HepG2 (cell line): ENCODE data around the gene CAMKK1. TPM values are rescaled to one million over a fixed set of nuclear protein-coding genes. Genes with fewer than 3 reads are reported as not detected.

Source experiments
- ATAC-seq: fragments of 200-7000 bp; cut with Tn5 transposase; 3 replicates; pipeline ENCODE4 v1.9.1; 2020; ENCODE audit warnings: mild to moderate bottlenecking, moderate library complexity
- BruUV-seq: library from RNA; stranded (reverse); fragments of 400-500 nt; replicated peaks from 2 replicates; lab custom pipeline; 2021; lab: Mats Ljungman, UMichigan
- CTCF ChIA-PET: fragments of 300-600 bp; formaldehyde crosslinking; extraction: SDS; loops from one replicate; lab custom pipeline; 2021; ENCODE audit warnings: low total read pairs, inconsistent platforms, low intra/inter-chr PET ratio; lab: Yijun Ruan, JAX
- POLR2A ChIA-PET: fragments of 350-600 bp; sonication (Branson Sonifier 250); formaldehyde crosslinking; loops from one replicate; lab custom pipeline; 2020; ENCODE audit warnings: antibody characterized with exemption, inconsistent platforms; lab: Yijun Ruan, JAX
- DNase-seq: peaks from one replicate; pipeline ENCODE4 v3.0.0-alpha.2; 2015; ENCODE audit warnings: low spot score
- FAIRE-seq: peaks from 3 replicates; lab custom pipeline; 2011; peaks lifted over from hg19 to GRCh38; lab: Jason Lieb, UNC
- H2AFZ ChIP-seq: one replicate; pipeline ENCODE4 v1.6.1; 2011; ENCODE audit warnings: low read length, inconsistent platforms
- H3K27ac ChIP-seq: fragments of 300-600 bp; 3 replicates; pipeline ENCODE4 v1.8.0; 2011; ENCODE audit warnings: mixed run types, mild to moderate bottlenecking, mixed read lengths, low read length, inconsistent platforms; ENCODE audit not compliant: insufficient read depth; ENCODE audit errors: extremely low read length
- H3K27me3 ChIP-seq, 2 experiments: fragments of 200-600 bp in 1 of 2; 2 replicates in 1 of 2; 3 replicates in 1 of 2; pipeline versions ENCODE4 v1.6.0 to v1.8.0; 2011; ENCODE audit warnings: low read length in 2 of 2, mild to moderate bottlenecking in 2 of 2, moderate library complexity in 2 of 2, inconsistent platforms in 1 of 2; ENCODE audit not compliant: insufficient read depth in 2 of 2, control insufficient read depth in 1 of 2
- H3K36me3 ChIP-seq, 2 experiments: fragments of 200-600 bp in 1 of 2; replicated peaks in 1 of 2; 2 replicates in 1 of 2; 3 replicates in 1 of 2; pipeline versions ENCODE4 v1.5.1 to v1.8.0; 2011; ENCODE audit warnings: low read length in 2 of 2, inconsistent platforms in 1 of 2; ENCODE audit not compliant: insufficient read depth in 2 of 2, control insufficient read depth in 1 of 2
- H3K4me1 ChIP-seq: 2 replicates; pipeline ENCODE4 v1.5.1; 2012; ENCODE audit warnings: low read length, inconsistent platforms; ENCODE audit not compliant: insufficient read depth
- H3K4me2 ChIP-seq: 2 replicates; pipeline ENCODE4 v1.6.0; 2011; ENCODE audit warnings: low read depth, low read length, inconsistent platforms
- H3K4me3 ChIP-seq, 3 experiments: fragments of 200-600 bp in 1 of 3; sonication (generic), shearing (Covaris generic) in 1 of 3; replicated peaks in 1 of 3; 2 replicates each; pipeline ENCODE4 v1.5.1; 2011 to 2016; ENCODE audit warnings: low read length in 3 of 3, inconsistent platforms in 2 of 3, low read depth in 2 of 3, mild to moderate bottlenecking in 2 of 3, control low read depth in 1 of 3, mixed read lengths in 1 of 3; ENCODE audit not compliant: insufficient read depth in 1 of 3
- H3K79me2 ChIP-seq: one replicate; pipeline ENCODE4 v1.6.1; 2011; ENCODE audit warnings: low read length, inconsistent platforms; ENCODE audit not compliant: insufficient read depth
- H3K9ac ChIP-seq: 2 replicates; pipeline ENCODE4 v1.6.0; 2011; ENCODE audit warnings: mild to moderate bottlenecking, low read depth, low read length, inconsistent platforms; ENCODE audit not compliant: insufficient read depth
- H3K9me3 ChIP-seq: 2 replicates; pipeline ENCODE4 v1.5.1; 2012; ENCODE audit warnings: mild to moderate bottlenecking, low read length
- H4K20me1 ChIP-seq: 2 replicates; pipeline ENCODE4 v1.6.0; 2011; ENCODE audit warnings: inconsistent platforms, mild to moderate bottlenecking, low read length, moderate library complexity; ENCODE audit not compliant: insufficient read depth
- AHR ChIP-seq: IDR thresholded peaks from 2 replicates; pipeline ENCODE4 v1.6.1; 2018; ENCODE audit warnings: missing genetic modification reagents, missing compliant biosample characterization
- ARID2 ChIP-seq: sonication (generic); formaldehyde crosslinking; IDR thresholded peaks from 2 replicates; pipeline ENCODE4 v1.8.1; 2022; ENCODE audit warnings: mild to moderate bottlenecking, missing genetic modification reagents, borderline replicate concordance
- BORCS8-MEF2B ChIP-seq: sonication (generic); formaldehyde crosslinking; IDR thresholded peaks from 2 replicates; pipeline ENCODE4 v1.8.0; 2022; ENCODE audit warnings: mild to moderate bottlenecking, missing genetic modification reagents
- CHCHD3 ChIP-seq: sonication (generic); formaldehyde crosslinking; IDR thresholded peaks from 2 replicates; pipeline ENCODE4 v1.8.0; 2022; ENCODE audit warnings: mild to moderate bottlenecking, missing genetic modification reagents, moderate library complexity
- FOXJ3 ChIP-seq: sonication (generic); formaldehyde crosslinking; IDR thresholded peaks from 2 replicates; pipeline ENCODE4 v1.4.0; 2020; ENCODE audit warnings: missing genetic modification reagents, mild to moderate bottlenecking, borderline replicate concordance
- FOXP1 ChIP-seq, 2 experiments: fragments of 450-650 bp in 1 of 2; IDR thresholded peaks; 2 replicates each; pipeline ENCODE4 v1.6.1; 2017 to 2018; ENCODE audit warnings: antibody characterized with exemption in 1 of 2
- GABPB1 ChIP-seq: IDR thresholded peaks from 2 replicates; pipeline ENCODE4 v1.6.1; 2016; ENCODE audit warnings: mild to moderate bottlenecking, missing genetic modification reagents, moderate library complexity, missing compliant biosample characterization
- GATAD2A ChIP-seq: IDR thresholded peaks from 2 replicates; pipeline ENCODE4 v1.6.1; 2016
- POLR2AphosphoS2 ChIP-seq: IDR thresholded peaks from 2 replicates; pipeline ENCODE4 v1.6.1; 2011; ENCODE audit warnings: low read depth, low read length, improper control_type of control experiment
- RAD21 ChIP-seq: fragments of 450-650 bp; formaldehyde crosslinking; IDR thresholded peaks from 2 replicates; pipeline ENCODE4 v1.5.0; 2020; ENCODE audit warnings: mild to moderate bottlenecking
- SNAPC2 ChIP-seq: sonication (generic); formaldehyde crosslinking; IDR thresholded peaks from 2 replicates; pipeline ENCODE4 v1.8.1; 2022; ENCODE audit warnings: mild to moderate bottlenecking, missing genetic modification reagents
- TOPORS ChIP-seq: sonication (generic); formaldehyde crosslinking; IDR thresholded peaks from 2 replicates; pipeline ENCODE4 v1.8.0; 2023; ENCODE audit warnings: mild to moderate bottlenecking, missing genetic modification reagents
- ZGPAT ChIP-seq: IDR thresholded peaks from 2 replicates; pipeline ENCODE4 v1.6.1; 2016; ENCODE audit warnings: mild to moderate bottlenecking
- ZNF720 ChIP-seq: sonication (generic); formaldehyde crosslinking; IDR thresholded peaks from 2 replicates; pipeline ENCODE4 v1.4.0; 2020; ENCODE audit warnings: missing genetic modification reagents
- WGBS: methylation state at CpG from one replicate; pipeline ENCODE4 v1.1.6; 2017; ENCODE audit warnings: low lambda C conversion rate; 5-methylcytosine and 5-hydroxymethylcytosine counted together
- in situ Hi-C: cut with HindIII; loops from 2 replicates; pipeline ENCODE4 v1.10.0; 2017; ENCODE audit warnings: low pct_unique_long_range_greater_than_20kb; ENCODE audit not compliant: extremely low pct_ligation_motif_present
- intact Hi-C: fragments of 100-400 bp; cut with micrococcal nuclease; formaldehyde crosslinking; loops from one replicate; pipeline ENCODE4 v1.10.0; 2022; ENCODE audit not compliant: unreplicated experiment
- polyA plus RNA-seq, 8 experiments: library from polyadenylated mRNA; depleted of rRNA in 3 of 8; stranded (reverse) in 7 of 8; unstranded in 1 of 8; fragments of >200 nt; fragmentation: Illumina TruSeq in 4 of 8; extraction: Trizol in 4 of 8; gene quantifications; 2 replicates each; pipeline versions ENCODE4 v1.2.1 to v1.2.3, GENCODE V29; 2011 to 2016; ENCODE audit warnings: low read depth in 4 of 8, missing spikeins in 1 of 8, mixed read lengths in 1 of 8; ENCODE audit not compliant: insufficient read depth in 1 of 8
- total RNA-seq, 5 experiments: library from RNA; depleted of rRNA; stranded (reverse); fragments of >200 nt; fragmentation: Illumina TruSeq; extraction: Trizol; gene quantifications; 2 replicates each; pipeline ENCODE4 v1.2.3, GENCODE V29; 2016; ENCODE audit warnings: low read depth in 1 of 5

The CAMKK1 gene
- total and polyA plus RNA-seq, 2 of the 13 experiments (the other 11 are each of a cell fraction or from before 2014, with no cell fraction given): 1.5 to 1.6 TPM

- TF ChIP-seq BORCS8-MEF2B (CRISPR knock-in tag) (peak; percentile 88), AHR (CRISPR knock-in tag) (peak; percentile 48; the same call in 1 of the 2 replicates), RAD21 (peak; percentile 65), ZGPAT (CRISPR knock-in tag) (peak; percentile 70; the same call in 1 of the 2 replicates), ARID2 (CRISPR knock-in tag) (no peak), FOXP1 (IDR thresholded peaks at IDR 0.05) (no peak), FOXP1 (CRISPR knock-in tag; IDR thresholded peaks at IDR 0.05) (no peak), ZNF720 (CRISPR knock-in tag) (no peak), POLR2AphosphoS2 (no peak), GABPB1 (CRISPR knock-in tag) (peak; percentile 70; the same call in 1 of the 2 replicates), TOPORS (no peak)
These were observed at the start of gene CAMKK1 (continued) for GRCh38 chr17:3893003-3893719.

GRCh38 chr17:3940965-3941698 lies 48.3 kb upstream of the CAMKK1 start:
- no peak for FAIRE-seq
- Histone ChIP-seq H3K4me3 (no peak overlapping the region), H3K9me3 (no peaks in the 10 kb centered on the region)
- WGBS: 68% methylated on average over 29 of the region's 48 CpGs
- ATAC-seq: no peak
- no TSS peak for BruUV-seq
- no peak for TF ChIP-seq GATAD2A (CRISPR knock-in tag)
- no peak for TF ChIP-seq FOXJ3
- no peak for TF ChIP-seq SNAPC2
- no peak for TF ChIP-seq CHCHD3
- TF ChIP-seq, all 625 proteins: peak for 0
- Histone ChIP-seq H3K4me2 (no peak overlapping the region), H3K27me3 (peaks cover 3 to 28% of the 10 kb centered on the region in 2 experiments; a peak in 3 of 5 replicates), H3K9ac (no peak overlapping the region), H3K36me3 (no peaks in the 10 kb centered on the region), H3K79me2 (no peaks in the 10 kb centered on the region), H4K20me1 (no peaks in the 10 kb centered on the region), H3K4me1 (peaks cover 21% of the 10 kb centered on the region), H3K27ac (no peak overlapping the region), H2AFZ (no peak overlapping the region)
- DNase-seq: no peak
- ChIA-PET POLR2A (no interaction called here), CTCF (no interaction called here)
- intact Hi-C loops (no loop called here), in situ Hi-C loops (no loop called here)
